Measurements from ENCODE around the gene CEP68.
"Not testable (repeated sequence)": the region's sequence is repeated elsewhere in the genome, so short reads cannot be mapped to it uniquely, and the experiment has no call there.

DNA sequence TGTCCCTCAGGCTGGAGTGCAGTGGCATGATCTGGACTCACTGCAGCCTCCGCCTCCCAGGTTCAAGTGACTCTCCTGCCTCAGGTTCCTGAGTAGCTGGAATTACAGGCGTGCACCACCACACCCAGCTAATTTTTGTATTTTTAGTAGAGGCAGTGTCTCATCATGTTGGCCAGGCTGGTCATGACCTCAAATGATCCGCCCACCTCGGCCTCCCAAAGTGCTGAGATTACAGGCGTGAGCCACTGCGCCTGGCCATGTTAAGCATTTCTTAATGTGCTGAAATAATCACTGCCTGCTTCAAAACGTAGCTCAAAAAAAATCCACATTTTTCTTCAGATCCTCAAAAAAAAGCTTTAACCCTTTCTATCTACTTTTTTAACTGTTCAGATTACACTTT lies 69.2 kb downstream of the CEP68 start:
- TF ChIP-seq TAF1 (IDR thresholded peaks at IDR 0.05; ENCODE audit: borderline replicate concordance, low read depth, low read length); POLR2A (IDR thresholded peaks at IDR 0.05; ENCODE audit: low read depth, low read length): not testable (repeated sequence)
